Fibroblast of upper back skin (primary cell): Measurements from ENCODE around the gene FSD1.
A peak's percentile ranks its signal among the peaks of the same experiment; 100 is the strongest.
"Not testable (repeated sequence)": the region's sequence is repeated elsewhere in the genome, so short reads cannot be mapped to it uniquely, and the experiment has no call there.

Experiments
- DNase-seq: peaks from one replicate; pipeline ENCODE4 v3.0.0-alpha.2; 2013

The FSD1 gene

DNA sequence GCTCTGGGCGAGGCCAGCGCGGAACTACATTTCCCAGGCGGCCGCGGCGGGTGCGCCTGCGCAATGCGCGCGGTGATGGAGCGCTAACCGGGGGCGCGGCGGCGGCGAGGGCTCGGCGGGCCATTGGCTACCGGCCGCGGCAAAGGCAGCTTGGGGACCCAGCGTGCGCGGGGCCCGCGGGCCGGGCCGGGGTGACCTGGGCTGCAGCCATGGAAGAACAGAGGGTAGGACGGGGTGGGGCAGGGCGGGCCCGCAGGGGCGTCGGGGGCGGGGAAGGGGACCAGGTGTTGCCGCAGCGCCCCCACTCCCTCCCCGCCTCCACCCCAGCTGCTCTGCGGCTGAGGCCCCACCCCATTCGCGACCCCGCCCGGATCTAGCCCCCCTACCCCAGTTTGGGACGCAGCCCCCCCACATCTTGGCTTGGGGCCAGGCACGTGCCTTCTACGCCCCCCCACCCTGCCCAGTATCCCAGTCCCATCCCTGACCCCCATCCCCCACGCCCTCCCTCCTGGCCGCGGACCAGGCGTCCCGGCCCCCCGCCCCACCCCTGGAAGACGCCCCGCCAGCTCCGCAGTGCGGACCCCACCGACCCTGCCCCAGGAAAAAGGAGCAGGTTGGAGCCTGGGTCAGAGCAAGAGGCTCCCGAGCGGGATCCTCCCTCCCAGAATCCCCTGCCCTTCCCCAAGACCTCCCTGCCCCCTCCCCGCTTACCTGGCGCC lies at the start of gene FSD1:
FSD1 (plus strand) TSS at position 61 of the 719 bp plus-strand sequence; CDS start at position 210, 149 bp downstream.
- DNase-seq = peak; percentile 63

DNA sequence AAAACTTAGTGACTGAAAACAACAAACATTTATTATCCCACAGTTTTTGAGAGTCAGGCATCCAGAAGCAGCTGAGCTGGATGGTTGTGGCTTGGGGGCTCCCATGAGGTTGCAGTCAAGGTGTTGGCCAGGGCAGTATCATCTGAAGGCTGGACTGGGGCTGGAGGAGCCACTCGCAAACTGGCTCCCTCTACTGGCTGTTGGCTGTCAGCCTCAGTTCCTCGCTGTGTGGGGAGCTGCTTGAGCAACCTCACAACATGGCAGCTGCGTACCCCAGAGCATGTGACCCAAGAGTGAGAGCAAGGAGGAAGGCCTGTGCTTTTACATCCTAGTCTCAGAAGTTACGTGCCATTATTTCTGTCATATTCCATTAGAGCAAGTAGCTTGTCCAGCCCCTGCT lies 47.8 kb upstream of the FSD1 start:
- no peak for DNase-seq

GRCh38 chr19:4257025-4257424 lies 47.4 kb upstream of the FSD1 start:
- no peak for DNase-seq

GRCh38 chr19:4258181-4258580 lies 46.2 kb upstream of the FSD1 start:
- DNase-seq = no peak

- DNase-seq = no peak
These were observed 43.7 kb upstream of the FSD1 start for GRCh38 chr19:4260613-4261191.

DNA sequence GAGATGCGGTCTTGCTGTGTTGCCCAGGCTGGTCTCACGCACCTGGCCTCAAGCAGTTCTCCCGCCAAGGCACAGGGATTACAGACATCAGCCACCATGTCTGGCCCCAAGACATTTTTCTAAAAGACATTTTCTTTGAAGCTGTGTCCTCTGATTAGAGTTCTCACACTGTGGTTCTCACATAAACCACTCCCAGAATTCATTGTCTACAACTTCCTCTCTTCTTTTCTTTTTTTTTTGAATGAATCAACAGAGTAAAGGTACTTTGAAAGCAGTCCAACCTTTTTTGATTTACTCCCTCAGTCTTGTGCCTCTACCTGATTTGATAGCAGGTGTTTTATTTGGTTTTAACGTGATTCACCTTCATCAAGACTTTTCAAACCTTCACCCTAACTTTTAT lies 39.6 kb upstream of the FSD1 start:
- DNase-seq = no peak

- DNase-seq = no peak
These were observed 38.0 kb upstream of the FSD1 start for GRCh38 chr19:4266253-4267000.

DNA sequence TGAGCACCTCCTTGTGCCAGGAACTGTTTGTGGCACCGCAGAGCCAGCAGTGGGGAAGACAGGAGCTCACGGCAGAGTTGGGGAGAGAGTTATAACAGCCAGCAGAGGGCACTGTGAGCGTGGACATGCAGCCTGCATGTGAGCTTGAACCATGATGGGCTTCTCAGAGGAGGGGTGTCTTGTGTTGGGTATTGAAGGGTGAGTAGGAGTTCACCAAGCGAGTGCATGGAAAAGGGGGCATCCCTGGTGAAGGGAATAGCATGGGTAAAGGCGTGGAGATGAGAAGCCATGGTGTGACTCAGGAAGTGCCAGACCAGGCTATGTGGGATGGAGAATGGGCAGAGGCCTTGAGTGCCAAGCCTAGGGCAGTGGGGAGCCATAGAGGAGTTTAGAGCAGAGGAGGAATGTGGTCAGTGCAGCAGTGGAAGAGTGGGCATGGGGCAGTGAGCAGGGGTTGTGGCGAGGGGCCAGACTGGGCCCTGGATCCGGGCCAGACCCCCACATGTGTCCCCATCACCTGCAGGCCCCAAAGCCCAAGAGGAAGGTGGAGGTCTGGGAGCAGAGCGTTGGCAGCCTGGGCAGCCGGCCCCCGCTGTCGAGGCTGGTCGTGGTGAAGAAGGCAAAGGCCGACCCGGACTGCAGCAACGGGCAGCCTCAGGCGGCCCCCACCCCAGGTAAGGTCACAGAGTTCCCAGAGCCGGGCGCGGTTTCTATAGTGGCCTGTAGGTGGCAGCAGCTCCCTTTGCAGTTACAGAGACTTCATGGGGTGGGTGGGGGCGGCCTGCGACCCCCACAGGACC lies 37.1 kb upstream of the FSD1 start:
- DNase-seq = peak; percentile 25

- DNase-seq = no peak
These were observed 36.2 kb upstream of the FSD1 start for GRCh38 chr19:4267901-4268815.

DNA sequence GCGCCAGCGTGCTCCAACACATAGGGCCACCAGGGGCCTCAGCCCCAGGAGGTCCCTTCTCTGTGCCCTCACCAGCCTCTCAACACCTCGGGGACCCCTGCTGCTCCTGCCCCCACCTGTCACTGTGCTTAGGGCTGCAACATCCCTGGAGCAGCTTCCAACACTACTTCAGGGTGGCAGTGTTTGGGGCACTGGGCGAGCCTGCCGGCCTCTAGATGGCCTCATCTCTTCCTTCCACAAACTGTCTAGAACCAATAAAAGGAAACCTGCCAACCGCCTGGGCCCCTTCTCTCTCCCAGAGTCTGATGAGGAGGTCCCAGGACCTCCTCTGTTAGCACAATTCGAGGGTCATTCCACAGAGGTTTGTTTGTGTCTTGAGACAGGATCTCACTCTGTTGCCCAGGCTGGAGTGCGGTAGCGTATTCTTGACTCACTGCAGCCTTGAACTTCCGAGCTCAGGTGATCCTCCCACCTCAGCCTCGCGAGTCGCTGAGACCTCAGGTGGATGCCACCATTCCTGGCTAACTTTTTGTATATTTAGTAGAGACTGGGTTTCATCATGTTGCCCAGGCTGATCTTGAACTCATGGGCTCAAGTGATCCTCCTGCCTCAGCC lies 35.5 kb upstream of the FSD1 start:
- DNase-seq = no peak

DNA sequence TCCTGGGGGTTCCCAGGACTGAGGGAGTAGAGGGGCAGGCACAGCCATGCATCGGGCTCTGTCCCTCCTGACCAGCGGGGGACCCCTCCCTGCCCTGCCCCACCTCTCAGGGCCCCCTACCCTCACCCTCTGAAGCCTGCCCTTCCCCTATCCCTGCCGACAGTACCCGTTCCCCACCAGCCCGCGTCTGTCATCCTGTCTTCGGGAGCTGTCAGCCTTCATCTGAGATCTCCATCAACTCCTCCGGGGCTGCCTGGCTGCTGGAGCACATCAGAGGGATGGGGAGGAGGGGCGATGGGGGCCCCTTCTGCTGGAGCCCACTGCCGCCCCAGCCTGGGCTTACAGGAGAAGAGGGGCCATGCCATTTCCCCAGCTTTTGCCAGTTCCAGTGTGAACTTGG lies 31.5 kb upstream of the FSD1 start:
- no peak for DNase-seq

- DNase-seq = not testable (repeated sequence)
These were observed 30.1 kb upstream of the FSD1 start for GRCh38 chr19:4274321-4274686.

DNA sequence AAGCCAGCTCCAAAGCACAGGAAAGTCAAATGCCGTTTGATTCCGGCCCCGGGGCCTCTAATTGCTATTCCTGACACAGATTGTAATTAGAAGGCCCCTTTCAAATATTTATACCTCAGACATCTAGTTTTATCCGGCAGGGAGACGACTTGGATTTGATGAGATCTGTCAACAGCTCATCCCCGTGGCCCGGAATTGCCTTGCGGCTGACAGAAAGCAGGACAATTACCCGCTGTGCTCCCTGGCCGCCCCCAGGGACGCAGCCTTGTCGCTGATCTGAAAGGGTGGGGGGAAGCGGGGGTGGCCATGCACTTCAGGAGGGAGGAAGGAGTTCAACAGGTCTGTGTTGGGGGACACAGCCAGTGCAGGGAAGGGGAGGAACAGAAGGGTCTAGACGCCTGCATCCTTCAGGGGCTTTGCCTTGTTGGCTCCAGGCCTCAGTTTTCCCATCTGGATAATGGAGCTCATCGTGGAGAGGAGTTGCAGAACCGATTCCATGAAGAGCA lies 27.2 kb upstream of the FSD1 start:
- DNase-seq = no peak

GRCh38 chr19:4278010-4278409 lies 26.4 kb upstream of the FSD1 start:
- no peak for DNase-seq

GRCh38 chr19:4278419-4279266 lies 25.8 kb upstream of the FSD1 start, which contains the start of gene SHD:
Gene SHD (plus strand): TSS chr19:4279266. CDS start chr19:4280064, 798 bp downstream.
- DNase-seq = no peak

DNA sequence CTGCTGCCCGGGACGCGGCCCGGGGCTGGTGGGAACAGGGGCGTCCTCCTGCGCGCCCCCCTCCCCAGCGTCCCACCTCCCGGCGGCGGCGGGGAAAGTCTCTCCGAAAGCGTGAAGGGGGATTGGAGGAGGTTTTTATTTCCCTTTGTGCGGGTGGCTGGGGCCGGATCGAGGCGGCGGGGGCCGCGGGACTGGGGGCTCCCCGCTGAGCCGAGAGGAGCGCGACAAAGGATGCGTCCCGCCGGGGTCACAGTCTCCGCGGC lies 25.2 kb upstream of the FSD1 start:
- no peak for DNase-seq

DNA sequence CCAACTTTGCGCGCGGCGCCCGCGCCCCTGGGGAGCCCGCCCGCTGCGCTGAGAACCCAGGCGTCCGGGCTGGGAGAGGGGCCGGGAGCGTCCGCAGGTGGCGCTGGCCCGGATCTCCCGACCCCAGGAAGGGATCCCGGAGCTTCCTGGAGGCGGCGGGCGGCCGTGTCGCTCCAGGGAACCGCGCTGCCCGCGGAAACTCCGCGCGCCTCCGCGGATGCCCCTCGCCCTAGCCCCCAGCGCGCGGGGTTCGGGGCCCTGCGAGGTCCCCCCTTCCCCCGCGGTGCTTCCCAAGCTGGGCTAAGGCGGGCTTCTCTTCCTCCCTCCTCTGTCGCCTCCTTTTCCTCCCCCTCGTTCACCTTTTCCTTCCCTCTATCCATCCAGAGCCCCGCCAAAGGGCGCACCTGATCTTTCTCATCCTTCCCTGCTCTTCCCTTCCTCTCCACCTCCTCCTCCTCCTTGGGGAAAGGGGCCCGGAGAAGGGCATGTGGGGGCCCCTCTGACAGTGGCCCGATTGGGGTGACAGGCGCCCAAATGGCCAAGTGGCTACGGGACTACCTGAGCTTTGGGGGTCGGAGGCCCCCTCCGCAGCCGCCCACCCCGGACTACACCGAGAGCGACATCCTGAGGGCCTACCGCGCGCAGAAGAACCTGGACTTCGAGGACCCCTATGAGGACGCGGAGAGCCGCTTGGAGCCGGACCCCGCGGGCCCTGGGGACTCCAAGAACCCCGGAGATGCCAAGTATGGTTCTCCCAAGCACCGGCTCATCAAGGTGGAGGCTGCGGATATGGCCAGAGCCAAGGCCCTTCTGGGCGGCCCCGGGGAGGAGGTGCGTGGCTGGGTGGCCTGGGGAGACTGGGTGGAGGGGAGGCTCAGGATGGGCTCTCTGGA lies 24.6 kb upstream of the FSD1 start:
- DNase-seq = no peak

GRCh38 chr19:4284176-4284958 lies 20.0 kb upstream of the FSD1 start:
- no peak for DNase-seq

- no peak for DNase-seq
These were observed 19.4 kb upstream of the FSD1 start for GRCh38 chr19:4284974-4285373.
